GM19328 (cell line): ENCODE measurements around the gene HEXIM2.
"Not testable (repeated sequence)": the region's sequence is repeated elsewhere in the genome, so short reads cannot be mapped to it uniquely, and the experiment has no call there.

ENCODE experiments used
- ATAC-seq: cut with Tn5 transposase; IDR thresholded peaks from one replicate; pipeline ENCODE4 v1.9.1; 2021; ENCODE audit warnings: mild to moderate bottlenecking, moderate library complexity; ENCODE audit not compliant: unreplicated experiment

Gene HEXIM2

DNA sequence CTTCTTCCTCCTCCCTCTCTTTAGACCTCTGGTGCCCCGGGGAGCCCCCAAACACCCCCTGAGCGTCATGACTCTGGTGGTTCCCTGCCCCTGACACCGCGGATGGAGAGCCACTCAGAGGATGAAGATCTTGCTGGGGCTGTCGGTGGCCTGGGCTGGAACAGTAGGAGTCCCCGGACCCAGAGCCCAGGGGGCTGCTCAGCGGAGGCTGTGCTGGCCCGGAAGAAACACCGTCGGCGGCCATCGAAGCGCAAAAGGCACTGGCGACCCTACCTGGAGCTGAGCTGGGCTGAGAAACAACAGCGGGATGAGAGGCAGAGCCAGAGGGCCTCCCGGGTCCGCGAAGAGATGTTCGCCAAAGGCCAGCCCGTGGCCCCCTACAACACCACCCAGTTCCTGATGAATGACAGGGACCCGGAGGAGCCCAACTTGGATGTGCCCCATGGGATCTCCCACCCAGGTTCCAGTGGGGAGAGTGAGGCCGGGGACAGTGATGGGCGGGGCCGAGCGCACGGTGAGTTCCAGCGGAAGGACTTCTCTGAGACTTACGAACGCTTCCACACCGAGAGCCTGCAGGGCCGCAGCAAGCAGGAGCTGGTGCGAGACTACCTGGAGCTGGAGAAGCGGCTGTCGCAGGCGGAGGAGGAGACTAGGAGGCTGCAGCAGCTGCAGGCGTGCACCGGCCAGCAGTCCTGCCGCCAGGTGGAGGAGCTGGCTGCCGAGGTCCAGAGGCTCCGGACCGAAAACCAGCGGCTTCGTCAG, 7.5 kb downstream of the HEXIM2 start:
- no peak for ATAC-seq

DNA sequence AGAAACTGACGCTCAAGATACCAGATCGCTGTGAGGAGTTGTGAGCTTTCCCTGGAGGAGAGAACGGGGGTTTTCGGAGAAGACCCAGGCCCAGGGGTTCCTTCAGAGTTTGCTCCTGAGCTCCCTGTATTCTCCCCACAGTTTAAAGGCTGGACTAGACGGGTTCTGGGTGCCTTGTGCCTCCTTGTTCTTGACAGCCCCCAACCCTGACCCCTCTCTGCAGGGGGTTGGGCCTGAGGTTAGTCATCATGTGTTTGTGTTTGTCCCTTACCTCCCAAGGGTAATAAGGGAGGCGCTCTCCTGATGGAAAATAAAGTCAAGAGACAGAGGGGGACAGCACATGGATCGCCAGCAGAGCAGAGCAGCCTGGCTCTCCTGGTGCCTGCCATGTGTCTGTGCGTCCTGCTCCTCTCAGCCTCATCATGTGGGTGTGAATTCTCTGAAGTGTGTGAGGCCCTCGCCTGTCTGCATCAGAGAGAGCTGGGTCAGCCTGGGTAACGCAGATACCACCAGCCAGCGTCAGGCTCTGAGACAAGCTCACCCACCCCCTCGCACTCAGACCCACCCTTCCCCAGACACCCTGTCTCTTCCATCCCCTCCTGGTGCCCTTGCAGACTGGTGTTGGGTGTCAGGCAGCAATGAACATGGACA, 8.7 kb downstream of the HEXIM2 start:
- ATAC-seq, result no peak

DNA sequence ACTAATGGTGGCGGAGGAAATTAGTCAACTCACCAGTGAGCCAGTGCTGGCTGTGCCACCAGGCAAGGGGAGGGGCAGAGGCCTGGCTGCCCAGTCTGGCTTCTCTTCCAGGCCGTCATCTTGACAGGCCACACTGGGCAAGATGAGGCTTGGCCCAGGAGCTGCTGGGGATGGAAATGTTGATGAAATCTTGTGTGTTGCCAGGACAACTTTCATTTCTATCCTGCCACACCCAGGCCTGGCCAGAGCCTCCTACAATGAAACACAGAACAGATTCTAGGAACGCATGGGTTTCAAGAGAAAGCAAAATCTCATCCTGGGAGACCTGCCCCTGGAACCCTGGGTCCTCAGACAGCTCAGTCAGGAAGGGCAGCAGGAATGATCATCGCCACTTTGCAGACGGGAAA, 9.3 kb downstream of the HEXIM2 start:
- ATAC-seq, result no peak

DNA sequence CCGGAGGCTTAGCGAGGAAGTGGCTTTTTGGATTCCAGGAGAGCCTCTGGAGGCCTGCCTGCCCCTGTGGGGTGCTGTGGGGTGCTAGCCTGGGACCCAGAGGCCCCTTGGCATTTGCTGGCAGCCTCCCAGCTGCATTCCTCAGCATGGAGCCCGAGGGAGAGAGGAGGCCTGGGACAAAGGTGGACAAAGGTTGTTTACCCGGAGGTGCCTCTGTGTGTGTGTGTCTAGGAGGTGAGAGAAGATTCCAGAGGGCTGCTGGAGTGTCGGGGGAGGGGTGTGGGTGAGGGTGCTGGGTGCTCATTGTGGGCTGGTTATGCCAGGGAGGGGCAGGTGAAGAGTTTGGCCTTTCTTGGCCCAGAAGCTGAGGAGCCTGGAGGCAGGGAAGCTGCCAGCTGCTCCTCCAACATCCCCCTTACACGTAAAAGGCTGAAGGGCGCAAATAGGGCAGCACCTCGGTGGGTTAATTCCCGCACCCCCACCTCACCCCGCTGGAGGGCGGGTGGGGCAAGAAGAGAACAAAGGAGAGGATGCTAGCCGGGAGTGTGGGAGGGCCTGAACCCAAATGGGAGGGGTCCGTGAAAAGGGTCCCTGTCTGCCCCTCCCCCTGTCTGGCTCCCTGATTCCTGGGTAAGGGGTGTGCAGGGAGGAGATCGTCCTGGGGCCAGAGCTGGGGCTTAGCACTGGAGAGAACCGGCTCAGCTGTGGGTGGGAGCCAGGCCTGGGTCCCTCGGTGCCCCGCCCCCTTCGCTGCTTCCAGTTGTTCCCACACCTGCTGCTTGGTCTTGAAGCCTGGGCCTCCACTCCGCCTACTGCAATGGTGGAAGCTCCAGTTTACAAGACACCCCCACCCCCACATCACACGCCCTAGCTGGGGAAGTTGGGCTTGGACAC, 9.9 kb downstream of the HEXIM2 start:
- no peak for ATAC-seq

DNA sequence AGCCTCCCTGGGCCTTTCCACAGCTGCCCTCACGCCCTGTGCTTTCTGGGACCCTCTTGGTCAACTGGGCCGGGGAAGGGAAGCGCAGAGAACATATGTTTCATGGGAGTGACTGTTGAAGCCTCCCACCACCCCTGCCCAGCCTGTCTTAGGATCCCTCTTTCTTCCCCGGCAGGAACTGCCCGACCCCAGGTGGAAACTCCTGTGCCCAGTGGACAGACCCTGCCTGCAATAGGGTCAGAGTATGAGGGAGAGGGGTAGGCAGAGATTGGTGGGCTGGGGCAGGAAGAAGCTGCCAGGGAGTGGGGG, 10.5 kb downstream of the HEXIM2 start:
- no peak for ATAC-seq

DNA sequence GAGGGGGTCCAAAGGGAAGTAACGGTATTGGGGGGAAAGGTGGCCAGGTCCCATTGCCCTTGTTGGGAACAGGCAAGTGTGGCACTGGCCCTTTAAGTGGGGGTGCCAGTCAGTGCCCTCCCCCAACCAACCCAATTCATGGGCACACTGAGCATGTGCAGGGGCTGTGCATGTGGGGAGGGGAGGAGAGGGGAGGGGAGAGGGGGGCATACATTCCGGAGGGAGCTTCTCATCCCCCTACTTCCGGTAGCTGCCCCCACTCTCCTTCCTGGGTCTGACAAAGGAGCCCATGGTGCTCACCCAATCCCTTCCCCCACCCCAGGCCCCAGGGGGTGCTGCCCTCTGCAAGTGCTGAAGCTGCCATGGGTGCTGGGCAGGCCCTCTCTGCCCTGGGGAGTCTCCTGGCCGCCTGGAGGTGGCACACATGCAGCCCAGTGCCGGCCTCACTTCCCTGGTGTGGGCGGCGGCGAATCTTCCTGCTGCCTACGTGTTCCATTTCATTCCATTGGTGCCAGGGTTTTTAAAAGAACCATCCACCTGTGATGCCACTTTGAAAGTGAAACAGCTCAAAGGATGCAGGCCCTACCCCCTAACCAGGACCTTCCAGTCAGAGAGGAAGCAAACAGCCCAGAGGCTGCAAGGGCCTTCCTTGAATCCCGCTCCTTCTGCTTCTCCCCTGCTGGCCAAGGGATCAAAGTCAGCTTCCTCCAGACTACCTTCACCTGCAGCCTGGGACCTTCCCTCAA, 11.0 kb downstream of the HEXIM2 start:
- no peak for ATAC-seq

DNA sequence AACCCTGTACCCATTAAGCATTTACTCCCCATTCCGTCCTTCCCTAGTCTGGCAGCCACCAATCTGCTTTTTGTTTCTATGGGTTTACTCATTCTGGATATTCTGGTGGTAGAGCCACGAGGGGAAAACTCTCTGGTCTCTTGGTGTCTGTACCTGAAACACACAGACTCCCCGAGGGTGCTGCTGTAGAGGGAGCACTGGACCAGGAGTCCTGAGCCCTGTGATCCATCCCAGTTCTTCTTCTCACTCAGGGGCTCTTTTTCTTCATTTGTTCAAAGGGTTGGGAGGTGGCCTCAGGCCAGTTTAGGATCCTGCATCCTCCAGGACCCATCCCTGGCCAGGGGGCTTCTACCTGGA, 14.1 kb downstream of the HEXIM2 start:
- no peak for ATAC-seq

DNA sequence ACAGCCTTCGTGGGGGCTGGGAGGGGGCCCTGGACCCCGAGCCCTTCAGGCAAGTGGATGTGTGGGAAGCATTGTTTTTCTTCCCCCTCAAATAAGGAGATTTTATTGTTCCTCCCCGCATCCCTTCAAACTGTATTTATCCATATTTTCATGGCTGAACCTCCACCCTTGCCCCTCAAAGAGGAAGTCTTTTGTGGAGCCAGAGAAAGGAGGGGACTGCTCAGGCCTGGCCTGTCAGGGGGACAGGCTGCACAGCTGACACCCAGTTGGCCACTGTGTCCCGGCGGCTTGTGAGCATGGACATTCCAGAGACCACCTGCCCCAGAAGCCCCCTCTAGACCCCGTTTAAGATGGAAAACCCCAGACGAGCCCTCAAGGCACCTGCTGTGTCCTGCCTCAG, 15.9 kb downstream of the HEXIM2 start:
- ATAC-seq, result no peak

DNA sequence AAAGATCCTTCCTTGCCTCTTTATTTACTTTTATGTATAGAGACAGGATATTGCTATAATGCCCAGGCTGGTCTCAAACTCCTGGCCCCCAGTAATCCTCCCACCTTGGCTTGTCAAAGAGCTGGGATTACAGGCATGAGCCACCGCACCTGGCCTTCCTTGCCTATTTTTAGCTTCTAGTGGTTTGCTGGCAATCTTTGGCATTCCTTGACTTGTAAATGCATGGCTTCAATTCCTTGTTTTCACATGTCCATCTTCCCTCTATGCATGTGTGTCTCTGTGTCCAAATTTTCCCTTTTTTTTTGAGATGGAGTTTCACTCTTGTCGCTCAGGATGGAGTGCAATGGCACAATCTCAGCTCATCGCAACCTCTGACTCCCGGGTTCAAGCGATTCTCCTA, 22.5 kb downstream of the HEXIM2 start:
- ATAC-seq, result no peak

DNA sequence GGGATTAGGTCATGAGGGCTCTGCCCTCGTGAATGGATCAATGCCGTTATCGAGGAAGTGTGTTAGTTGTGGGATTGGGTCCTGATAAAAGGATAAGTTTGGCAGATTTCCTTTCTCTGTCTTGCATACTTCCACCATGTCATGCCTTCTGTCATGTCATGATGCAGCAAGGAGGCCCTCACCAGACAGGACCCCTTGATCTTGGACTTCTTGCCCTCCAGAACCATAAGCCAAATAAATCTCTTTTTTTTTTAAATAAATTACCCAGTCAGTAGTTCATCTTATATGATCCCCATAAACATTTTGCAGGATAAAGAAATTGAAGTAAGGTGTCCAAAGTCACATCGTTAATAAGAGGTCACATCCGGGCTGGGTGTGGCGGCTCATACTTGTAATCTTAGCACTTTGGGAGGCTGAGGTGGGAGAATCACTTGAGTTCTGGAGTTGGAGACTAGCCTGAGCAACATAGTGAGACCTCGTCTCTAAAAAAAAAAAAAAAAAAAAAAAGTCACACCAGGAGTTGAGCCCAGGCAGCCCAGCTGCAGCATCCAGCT, 25.2 kb downstream of the HEXIM2 start:
- no peak for ATAC-seq

DNA sequence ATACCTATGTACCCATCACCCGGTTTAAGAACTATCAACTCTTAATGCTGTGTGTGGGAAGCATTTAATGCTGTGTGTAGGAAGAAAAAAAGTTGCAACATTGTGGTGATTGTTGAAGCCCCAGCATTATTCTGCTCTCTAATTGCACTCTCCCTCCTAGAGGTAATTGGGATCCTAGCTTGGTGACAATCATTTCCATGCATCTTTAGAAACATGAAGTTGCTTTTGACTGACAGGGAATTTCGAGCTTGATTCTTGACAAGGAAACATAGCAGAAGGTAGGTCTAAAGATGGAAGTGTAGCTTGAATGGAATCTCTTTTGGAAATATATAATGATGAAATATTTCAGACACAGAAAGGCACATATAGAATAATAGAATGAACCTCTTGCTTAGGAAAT, 27.3 kb downstream of the HEXIM2 start:
- ATAC-seq, result no peak

DNA sequence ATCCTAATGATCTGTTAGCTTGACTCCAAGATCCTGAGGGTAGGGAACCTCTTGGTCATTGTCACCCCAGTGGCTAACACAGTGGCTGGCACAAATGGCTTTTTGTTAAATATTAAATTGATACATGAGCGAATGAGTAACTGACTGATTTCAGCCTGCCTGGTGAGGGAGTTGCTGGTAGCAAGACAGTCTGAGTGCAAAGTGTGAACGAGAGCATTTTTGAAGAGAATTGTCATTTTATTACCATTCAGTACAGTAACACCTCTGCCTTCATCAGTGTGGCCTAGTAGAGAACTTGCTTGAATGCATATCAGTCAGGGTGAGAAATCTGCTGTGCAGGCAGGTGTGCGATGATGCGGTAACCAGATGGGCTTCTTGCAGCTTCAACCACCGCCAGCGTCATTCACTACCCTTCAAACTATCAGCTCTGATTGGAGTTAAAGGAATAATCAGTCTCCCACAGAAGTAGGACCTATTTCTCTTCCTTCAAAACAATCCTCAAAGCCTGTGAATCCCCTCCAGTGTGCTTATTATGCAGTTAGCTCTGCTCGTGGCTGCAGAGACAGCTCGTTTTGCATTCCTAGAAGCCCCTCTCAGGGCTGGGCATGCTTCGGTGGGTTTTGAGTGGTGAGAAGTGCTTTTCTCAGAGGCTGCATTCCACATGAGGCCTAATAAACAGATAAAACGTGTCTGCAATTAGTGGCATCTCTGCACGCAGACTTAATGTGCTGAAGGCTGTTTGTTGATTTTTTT, 29.0 kb downstream of the HEXIM2 start:
- ATAC-seq, result no peak

DNA sequence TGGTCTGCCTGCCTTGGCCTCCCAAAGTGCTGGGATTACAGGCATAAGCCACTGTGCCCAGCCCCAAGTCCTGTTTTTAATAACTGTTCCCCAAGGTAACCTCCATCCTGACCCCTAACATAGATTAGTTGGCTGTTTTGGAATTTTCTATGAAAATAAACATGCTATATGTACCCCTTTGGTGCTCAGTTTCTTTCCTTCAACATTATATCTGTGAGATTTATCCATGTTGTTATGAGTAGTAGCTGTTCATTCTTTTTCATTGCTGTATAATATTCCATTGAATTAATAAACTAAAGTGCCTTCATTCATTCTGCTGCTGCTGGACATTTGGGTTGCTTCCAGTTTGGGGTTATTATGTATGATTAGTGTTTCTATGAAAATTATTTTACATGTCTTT, 33.7 kb downstream of the HEXIM2 start:
- no peak for ATAC-seq

DNA sequence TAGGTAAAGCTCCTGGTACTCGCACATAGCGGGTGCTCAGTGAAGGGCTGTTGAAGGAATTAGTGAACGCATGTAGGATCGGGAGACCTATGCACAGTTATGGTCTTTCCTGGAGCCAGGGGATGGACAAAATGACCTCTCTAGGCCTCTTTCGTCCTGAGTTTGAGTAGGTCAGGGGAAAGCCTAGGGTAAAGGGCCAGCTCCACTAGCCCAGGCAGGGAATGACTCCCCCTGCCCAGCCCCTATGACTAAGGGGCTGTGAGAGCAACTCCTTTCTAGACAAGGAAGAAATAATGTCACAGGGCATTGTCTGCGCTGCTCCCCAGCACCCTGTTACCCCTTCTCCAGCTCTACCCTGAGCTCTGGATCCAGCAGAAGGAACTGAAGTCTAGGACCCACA, 35.4 kb downstream of the HEXIM2 start:
- ATAC-seq, result no peak

DNA sequence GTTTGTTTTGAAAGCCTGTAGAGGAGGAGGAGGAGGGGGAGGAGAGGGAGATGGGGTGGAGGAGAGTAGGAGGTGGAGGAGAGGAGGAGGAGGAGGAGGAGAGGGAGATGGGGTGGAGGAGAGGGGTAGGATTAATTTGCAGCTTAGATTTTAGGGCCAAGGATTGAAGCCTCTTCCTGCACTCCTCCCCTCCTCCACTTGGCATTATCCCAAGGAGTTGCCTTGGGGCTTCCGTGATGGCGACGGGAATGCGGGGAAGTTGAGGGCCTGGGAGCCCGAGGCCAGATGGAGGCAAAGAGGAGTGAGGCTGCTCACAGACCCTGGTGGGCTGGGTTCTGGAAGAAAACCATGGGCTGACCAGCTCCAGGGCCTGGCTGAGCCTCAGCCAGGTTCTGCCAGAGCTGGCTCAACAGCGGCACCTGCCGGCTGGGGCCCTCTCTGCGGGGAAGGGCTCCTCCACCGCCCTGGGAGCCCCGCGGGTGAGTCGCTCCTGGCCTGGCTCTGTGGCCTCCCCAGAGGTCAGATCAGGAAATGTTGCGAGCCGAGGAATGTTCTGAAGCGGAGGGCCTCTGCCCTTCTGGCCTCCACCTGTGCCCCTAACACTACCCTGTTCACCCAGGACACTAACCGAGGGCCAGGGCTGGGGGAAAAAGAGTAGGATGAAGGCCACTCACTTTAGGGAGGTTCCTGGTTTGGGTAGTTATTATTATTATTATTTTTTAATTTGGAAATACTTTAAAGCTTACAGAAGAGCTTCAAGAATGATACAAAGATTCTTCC, 36.1 kb downstream of the HEXIM2 start:
- peak; percentile 58 for ATAC-seq

DNA sequence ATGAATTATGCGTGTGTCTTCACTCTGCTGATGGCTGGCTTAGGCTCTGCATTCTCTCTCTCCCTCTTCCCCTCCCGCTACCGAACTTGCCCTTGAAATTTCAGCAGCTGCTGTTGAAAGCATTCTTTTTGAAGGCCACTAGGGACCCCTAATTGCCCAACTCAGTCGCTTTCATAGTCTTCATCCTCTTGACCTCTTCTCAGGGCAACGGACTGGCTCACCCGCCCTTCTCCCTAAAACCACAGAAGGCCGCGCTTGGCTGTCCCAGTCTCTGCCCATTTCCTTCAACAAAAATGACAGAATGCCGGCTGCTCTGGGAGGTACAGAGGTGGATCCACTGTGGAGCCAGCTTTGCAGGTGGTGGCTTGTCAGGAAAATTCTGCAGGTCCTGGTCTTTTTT, 39.0 kb downstream of the HEXIM2 start:
- no peak for ATAC-seq

DNA sequence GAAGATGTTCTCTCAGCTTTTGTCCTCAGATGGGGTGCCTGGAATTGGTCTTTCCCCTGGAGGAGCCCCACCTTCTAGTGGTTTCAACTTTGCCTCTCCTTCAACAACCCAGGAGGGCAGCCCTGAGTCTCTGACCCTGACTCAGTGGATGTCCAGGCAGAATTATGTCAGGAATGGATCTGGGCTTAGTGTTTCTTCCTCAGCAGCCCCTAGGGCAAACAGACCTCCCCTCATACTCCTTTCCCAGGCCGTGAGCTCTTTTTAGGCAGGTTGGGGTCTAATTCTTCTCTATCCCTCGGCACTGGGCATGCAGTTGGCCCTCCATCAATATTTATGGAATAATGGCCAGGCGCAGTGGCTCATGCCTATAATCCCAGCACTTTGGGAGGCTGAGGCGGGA, 39.8 kb downstream of the HEXIM2 start:
- ATAC-seq, result no peak

DNA sequence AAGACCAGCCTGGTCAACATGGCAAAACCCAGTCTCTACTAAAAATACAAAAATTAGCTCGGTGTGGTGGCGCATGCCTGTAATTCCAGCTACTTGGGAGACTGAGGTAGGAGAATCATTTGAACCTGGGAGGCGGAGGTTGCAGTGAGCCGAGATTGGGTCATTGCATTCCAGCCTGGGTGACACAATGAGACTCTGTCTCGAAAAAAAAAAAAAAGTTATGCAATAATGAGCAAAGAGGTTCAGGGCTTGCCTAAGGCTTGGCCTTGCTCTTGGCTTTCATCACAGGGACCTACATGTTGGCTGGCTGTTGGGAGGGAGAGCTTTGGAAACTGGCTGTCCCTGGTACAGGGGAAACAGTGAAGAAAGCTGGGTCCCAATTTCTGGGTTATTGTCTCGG, 40.2 kb downstream of the HEXIM2 start:
- ATAC-seq, result not testable (repeated sequence)

DNA sequence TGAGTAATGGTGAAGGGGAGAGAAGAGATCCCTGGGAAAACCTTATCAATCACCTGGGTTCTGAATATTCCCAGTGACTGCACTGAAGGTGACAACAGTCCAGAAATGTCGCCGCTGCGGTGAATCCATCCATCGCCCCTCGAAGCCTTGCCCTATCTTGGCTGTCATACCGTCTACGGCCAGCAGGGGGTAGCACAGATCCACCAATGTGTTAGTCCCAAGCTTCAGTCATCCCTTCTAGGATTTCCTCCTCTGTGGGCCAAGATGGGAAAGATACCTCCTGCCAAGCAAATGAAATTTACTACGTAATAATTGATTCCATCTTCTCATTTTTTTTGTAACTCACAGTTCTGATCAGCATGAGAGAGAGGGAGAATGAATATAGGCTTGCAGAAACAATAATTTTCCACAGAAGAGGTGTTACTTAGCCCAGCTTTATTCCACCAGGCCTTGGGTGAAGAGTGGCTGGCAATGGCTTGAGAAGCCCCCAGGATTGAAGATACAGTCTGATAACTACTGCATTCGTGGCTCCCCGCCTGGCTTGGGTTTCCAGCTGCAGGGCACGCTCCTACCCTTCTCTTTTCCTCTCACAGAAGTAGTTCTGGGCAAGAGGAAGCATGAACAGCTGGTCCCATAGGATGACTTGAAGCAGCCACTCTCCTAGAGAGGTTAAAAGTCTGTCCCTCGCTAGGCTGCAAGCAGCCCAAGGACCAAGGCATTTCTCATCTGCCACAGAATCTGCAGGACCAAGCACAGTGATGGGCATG, 57.4 kb downstream of the HEXIM2 start:
- no peak for ATAC-seq
